PFSK-1 (cell line): ENCODE data around the gene UFSP2.

ENCODE experiments used
- FOXP2 ChIP-seq: optimal IDR thresholded peaks from 2 replicates; pipeline ENCODE3; 2011; ENCODE audit warnings: borderline replicate concordance, control low read depth, inconsistent platforms; ENCODE audit not compliant: insufficient read depth; ENCODE audit errors: extremely low read length, extremely low read depth
- POLR2AphosphoS5 ChIP-seq: IDR thresholded peaks from 2 replicates; pipeline ENCODE4 v1.6.1; 2012; ENCODE audit warnings: low read depth, mild to moderate bottlenecking, control low read depth, low read length, moderate library complexity
- REST ChIP-seq, 2 experiments: IDR thresholded peaks; 2 replicates each; pipeline versions ENCODE4 v1.6.1 to v1.8.0; 2011 to 2012; ENCODE audit warnings: low read depth in 2 of 2, low read length in 2 of 2, control low read depth in 1 of 2, inconsistent platforms in 1 of 2, mild to moderate bottlenecking in 1 of 2, moderate library complexity in 1 of 2; ENCODE audit not compliant: insufficient read depth in 1 of 2
- SIN3A ChIP-seq: IDR thresholded peaks from 2 replicates; pipeline ENCODE4 v1.6.1; 2012; ENCODE audit warnings: mild to moderate bottlenecking, low read length, moderate library complexity, borderline replicate concordance; ENCODE audit not compliant: insufficient read depth
- TAF1 ChIP-seq: IDR thresholded peaks from 2 replicates; pipeline ENCODE4 v1.6.1; 2012; ENCODE audit warnings: low read length, control low read depth, borderline replicate concordance; ENCODE audit not compliant: insufficient read depth

UFSP2 gene

GRCh38 chr4:185382754-185383153, 43.0 kb downstream of the UFSP2 start:
- TF ChIP-seq POLR2AphosphoS5: no peak
- no peak for TF ChIP-seq FOXP2
- no peak for TF ChIP-seq TAF1
- TF ChIP-seq SIN3A: no peak
- no peak for TF ChIP-seq REST (IDR thresholded peaks at IDR 0.05; ENCODE audit: insufficient read depth in 1 of 2, low read depth in 2 of 2, low read length in 2 of 2)

GRCh38 chr4:185381288-185382196, 44.2 kb downstream of the UFSP2 start:
- TF ChIP-seq POLR2AphosphoS5 (no peak), TAF1 (no peak), FOXP2 (no peak), REST (IDR thresholded peaks at IDR 0.05; ENCODE audit: insufficient read depth in 1 of 2, low read depth in 2 of 2, low read length in 2 of 2) (no peak), SIN3A (no peak)

GRCh38 chr4:185380320-185380719, 45.4 kb downstream of the UFSP2 start:
- TF ChIP-seq TAF1: no peak
- TF ChIP-seq POLR2AphosphoS5: no peak
- no peak for TF ChIP-seq FOXP2

GRCh38 chr4:185379326-185380295, 46.2 kb downstream of the UFSP2 start:
- no peak for TF ChIP-seq TAF1
- no peak for TF ChIP-seq FOXP2
- TF ChIP-seq SIN3A: no peak
- TF ChIP-seq POLR2AphosphoS5: no peak
- TF ChIP-seq REST (IDR thresholded peaks at IDR 0.05; ENCODE audit: insufficient read depth in 1 of 2, low read depth in 2 of 2, low read length in 2 of 2): no peak

GRCh38 chr4:185378264-185378663, 47.5 kb downstream of the UFSP2 start:
- no peak for TF ChIP-seq SIN3A
- TF ChIP-seq TAF1: no peak
- no peak for TF ChIP-seq POLR2AphosphoS5
- TF ChIP-seq FOXP2: no peak
- no peak for TF ChIP-seq REST (IDR thresholded peaks at IDR 0.05; ENCODE audit: insufficient read depth in 1 of 2, low read depth in 2 of 2, low read length in 2 of 2)
